GM12878 (cell line): Measurements from ENCODE around the gene COL4A2. TPM values are rescaled to one million over a fixed set of nuclear protein-coding genes. Genes with fewer than 3 reads are reported as not detected.

Experiments used
- ASH2L ChIP-seq: fragments of 300-600, 200-600 bp; sonication (generic); IDR thresholded peaks from 2 replicates; pipeline ENCODE4 v1.6.1; 2017; ENCODE audit warnings: low read depth, mild to moderate bottlenecking, borderline replicate concordance
- BCLAF1 ChIP-seq: fragments of 450-650 bp; IDR thresholded peaks from 2 replicates; pipeline ENCODE4 v1.6.1; 2017; ENCODE audit warnings: antibody characterized with exemption, mild to moderate bottlenecking, moderate library complexity
- PKNOX1 ChIP-seq: fragments of 450-650 bp; IDR thresholded peaks from 2 replicates; pipeline ENCODE4 v1.6.1; 2016; ENCODE audit warnings: mild to moderate bottlenecking
- ZBTB40 ChIP-seq: fragments of 450-650 bp; IDR thresholded peaks from 2 replicates; pipeline ENCODE4 v1.6.1; 2016; ENCODE audit warnings: mild to moderate bottlenecking, moderate library complexity, borderline replicate concordance
- polyA plus RNA-seq, 11 experiments: library from polyadenylated mRNA; depleted of rRNA in 4 of 11; unstranded in 6 of 11; stranded (reverse) in 5 of 11; fragments of >200 nt; fragmentation: Nextera tagmentation in 4 of 11; fragmentation: Illumina TruSeq in 1 of 11; extraction: Ambion mirVana in 4 of 11; extraction: Trizol in 1 of 11; gene quantifications; 1 replicate in 1 of 11; 2 replicates in 10 of 11; pipeline versions ENCODE4 v1.2.1 to v1.2.3, GENCODE V29; 2011 to 2016; ENCODE audit warnings: inconsistent platforms in 2 of 11, missing spikeins in 2 of 11, low read depth in 1 of 11
- total RNA-seq, 4 experiments: library from RNA; depleted of rRNA in 3 of 4; stranded (reverse); fragments of >200 nt in 3 of 4; fragmentation: Illumina TruSeq in 1 of 4; extraction: Trizol in 1 of 4; gene quantifications; 2 replicates each; pipeline versions ENCODE4 v1.2.1 to v1.2.3, GENCODE V29; 2013 to 2021

COL4A2 gene
- total and polyA plus RNA-seq, 10 of the 15 experiments (the other 5 are each of a cell fraction or from before 2014, with no cell fraction given), result 0.16 to 1.6 (median 0.62) TPM; not detected in 3

GRCh38 chr13:110445722-110446574 is 138.9 kb downstream of the COL4A2 start (continued):
- TF ChIP-seq ASH2L (no peak), PKNOX1 (no peak), ZBTB40 (no peak), BCLAF1 (no peak)
